ENCODE measurements around the gene DMRT3. TPM values are rescaled to one million over a fixed set of nuclear protein-coding genes. Genes with fewer than 3 reads are reported as not detected.

The DMRT3 gene
- total RNA-seq, 4 donors from 2014 or later = 0.34 to 0.75 (median 0.44) TPM; not detected in 1

DNA sequence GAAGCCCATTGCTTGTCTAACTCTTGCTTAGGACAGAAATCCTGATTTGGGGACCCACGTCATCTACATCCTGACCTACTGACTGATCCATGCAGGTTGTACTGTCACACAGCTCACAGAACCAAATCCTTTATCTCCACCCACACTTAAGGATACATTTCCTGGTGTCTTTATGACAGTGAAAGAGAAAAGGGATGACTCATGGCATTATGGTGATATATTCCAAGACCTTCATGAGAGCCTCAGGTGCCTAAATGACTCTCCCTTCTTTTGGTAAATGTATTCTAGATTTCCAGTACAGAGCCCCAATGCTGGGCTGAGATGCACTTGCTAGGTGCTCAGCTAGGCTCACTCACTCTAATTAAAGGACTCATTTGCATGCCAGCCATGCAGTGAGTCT, 47.7 kb downstream of the DMRT3 start:
- TF ChIP-seq, protein P1, sequence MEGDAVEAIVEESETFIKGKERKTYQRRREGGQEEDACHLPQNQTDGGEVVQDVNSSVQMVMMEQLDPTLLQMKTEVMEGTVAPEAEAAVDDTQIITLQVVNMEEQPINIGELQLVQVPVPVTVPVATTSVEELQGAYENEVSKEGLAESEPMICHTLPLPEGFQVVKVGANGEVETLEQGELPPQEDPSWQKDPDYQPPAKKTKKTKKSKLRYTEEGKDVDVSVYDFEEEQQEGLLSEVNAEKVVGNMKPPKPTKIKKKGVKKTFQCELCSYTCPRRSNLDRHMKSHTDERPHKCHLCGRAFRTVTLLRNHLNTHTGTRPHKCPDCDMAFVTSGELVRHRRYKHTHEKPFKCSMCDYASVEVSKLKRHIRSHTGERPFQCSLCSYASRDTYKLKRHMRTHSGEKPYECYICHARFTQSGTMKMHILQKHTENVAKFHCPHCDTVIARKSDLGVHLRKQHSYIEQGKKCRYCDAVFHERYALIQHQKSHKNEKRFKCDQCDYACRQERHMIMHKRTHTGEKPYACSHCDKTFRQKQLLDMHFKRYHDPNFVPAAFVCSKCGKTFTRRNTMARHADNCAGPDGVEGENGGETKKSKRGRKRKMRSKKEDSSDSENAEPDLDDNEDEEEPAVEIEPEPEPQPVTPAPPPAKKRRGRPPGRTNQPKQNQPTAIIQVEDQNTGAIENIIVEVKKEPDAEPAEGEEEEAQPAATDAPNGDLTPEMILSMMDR (IDR thresholded peaks at IDR 0.05; ENCODE audit: low read depth) = no peak

DNA sequence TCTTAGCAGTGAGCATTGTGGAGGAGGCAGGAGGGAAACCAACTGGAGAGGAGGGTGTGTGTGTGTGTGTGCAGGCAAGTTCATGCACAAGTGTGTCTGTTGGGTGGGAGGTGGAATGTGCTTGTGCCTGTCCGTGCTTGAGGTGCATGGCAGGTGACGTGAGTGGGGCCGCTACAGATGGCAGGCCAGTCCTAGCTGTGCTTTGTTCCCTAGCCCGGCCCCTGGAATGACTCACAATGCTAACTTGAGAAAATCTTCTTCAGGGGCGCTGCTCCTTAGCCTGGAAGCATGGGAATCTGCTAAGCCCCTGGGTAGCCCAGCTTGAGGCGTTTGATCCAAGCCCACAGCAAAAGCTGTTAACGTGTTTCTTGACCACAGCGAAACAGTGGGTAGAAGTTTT, 48.7 kb downstream of the DMRT3 start:
- TF ChIP-seq, protein P1 (IDR thresholded peaks at IDR 0.05; ENCODE audit: low read depth) = no peak

DNA sequence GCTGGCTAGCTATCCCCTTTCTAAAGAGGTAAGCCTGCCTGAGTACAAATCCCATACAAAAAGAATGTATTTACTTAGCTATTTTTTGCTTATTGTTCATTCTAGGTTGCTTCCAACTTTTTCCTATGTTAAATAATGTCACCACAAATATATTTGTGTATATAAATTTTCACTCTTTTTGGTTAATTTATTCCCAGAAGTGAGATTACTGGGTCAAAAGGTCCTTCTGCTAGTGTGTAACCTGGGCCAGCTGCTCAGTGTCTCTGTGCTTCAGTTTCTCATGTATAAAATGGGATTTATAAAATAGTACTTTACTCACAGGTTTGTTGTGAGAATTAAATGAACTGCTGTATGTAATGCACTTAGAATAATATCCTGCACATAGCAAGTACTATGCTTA, 49.8 kb downstream of the DMRT3 start:
- TF ChIP-seq, protein P1 (IDR thresholded peaks at IDR 0.05; ENCODE audit: low read depth) = no peak

DNA sequence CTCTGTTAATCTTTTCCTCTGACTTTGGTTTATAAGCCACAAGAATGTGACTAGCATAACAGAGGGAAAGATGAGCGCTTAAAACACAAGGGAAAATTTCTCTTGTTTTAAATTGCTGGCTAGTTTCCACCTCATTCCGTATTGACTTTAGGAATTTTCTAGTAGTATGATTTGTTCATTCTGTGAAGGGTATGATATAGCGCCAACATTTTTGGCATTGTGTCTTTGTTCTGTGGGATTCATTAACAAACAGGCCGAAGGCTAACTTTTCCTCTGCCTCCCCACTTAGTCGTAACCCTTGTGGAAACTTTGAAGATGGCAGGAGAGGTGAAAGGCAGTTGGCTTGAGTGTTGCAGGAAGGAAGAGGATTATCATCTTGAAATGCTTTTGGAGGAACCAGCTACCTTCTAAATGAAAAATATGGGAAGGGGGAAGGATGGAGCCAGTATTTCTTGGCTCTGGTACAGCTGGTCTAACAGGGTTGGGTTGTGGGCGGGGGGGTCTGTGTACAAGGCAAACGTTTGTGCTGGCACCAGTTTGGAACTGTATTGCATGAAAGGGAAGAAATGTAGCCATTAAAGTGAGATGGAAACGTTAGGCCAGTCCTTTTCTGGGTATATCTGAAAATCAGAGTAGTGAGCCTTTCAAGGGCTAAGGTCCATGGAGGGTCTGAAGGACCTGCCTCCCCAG, 52.2 kb downstream of the DMRT3 start:
- TF ChIP-seq, protein P1 (IDR thresholded peaks at IDR 0.05; ENCODE audit: low read depth) = no peak

DNA sequence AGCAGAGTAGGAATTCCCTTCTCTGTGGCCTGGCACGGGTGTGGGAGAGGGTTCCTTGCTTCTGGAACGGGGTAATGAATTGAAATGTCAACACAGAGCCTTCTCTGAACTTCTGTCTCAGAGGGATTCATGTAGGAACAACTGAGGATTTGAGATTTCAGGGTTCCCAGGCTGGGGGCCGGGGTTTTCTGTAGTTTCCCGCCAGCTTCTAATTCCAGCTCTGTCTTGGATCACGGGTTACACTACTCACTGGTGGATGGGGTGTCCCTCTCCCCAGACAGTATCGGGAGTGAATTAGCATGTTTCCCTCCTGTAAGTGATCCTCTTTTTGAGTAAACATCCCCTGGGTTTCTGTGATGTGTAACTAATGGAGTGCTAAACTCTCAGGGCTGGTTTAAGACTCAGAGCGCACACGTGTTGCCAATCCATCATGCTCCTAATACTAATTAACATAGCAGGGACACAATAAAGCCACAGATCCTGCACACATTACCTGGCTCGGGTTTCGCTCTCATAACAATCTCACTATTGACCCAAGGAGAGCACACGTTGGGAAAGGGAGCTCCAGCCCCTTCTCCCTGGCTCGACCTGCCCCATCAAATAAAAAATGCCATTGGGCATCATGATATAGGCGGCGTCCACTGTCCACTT, 55.6 kb downstream of the DMRT3 start:
- TF ChIP-seq, protein P1 (IDR thresholded peaks at IDR 0.05; ENCODE audit: low read depth) = no peak

DNA sequence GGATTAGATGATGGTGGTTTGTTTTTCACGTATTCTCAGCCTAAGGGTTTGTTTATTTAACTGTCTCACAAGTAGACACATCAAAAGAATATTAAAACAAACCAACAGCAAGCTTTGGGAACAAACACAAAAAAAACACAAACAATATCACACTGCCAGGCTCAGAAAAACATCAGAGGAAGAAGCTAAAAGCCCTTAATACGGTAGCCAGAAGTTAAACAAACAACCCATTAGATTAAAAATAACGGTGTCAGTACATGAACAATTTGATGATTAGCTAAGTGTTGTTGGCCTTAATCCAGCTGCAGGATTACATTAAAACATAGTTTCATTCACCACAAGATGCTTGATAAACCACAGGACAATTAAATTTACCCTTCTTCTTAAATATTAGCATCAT, 57.8 kb downstream of the DMRT3 start:
- TF ChIP-seq, protein P1 (IDR thresholded peaks at IDR 0.05; ENCODE audit: low read depth) = no peak

DNA sequence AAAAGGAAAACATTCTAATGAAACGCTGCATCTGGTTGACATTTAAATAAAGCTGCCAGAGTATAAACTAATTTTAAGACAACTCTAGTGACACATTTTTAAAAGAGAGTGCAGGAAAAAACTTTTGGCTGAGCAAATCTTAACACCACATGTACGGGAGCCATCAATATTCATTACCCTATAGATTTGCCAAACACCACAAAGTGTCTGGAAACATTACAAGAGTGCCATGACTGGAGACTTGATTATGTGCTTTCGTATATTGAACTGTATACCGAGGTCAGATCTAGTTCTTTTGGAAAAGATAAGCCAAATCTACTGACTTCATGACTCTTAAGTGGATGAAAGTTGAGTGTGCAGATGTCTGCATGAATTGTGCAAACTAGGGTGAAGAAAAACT, 63.1 kb downstream of the DMRT3 start:
- TF ChIP-seq, protein P1 (IDR thresholded peaks at IDR 0.05; ENCODE audit: low read depth) = no peak

Small RNA genes within 50 kb of the gene (small RNA-seq; reads per million reads assigned to genes)
- gene RNU6-1073P = not detected

Other genes with a start within 250 kb of the DMRT3 start
- not detected for gene DMRT1, start 135.0 kb upstream of the DMRT3 start, total RNA-seq
- 10 to 100 TPM in 1 of 4 donors, 1 to 10 TPM in 3; 6.8 to 19.0 (median 7.8) TPM for gene DMRT2, start 73.7 kb downstream of the DMRT3 start, total RNA-seq

All from subcutaneous adipose tissue (tissue), 4 donors.